ENCODE results near the gene EMILIN2. TPM values are rescaled to one million over a fixed set of nuclear protein-coding genes. Genes with fewer than 3 reads are reported as not detected.

EMILIN2 gene
- total and polyA plus RNA-seq, 2 donors (not counting 1 experiment from before 2014, with no cell fraction given): 2.5 to 48.2 TPM

GRCh38 chr18:2932247-2933181, 85.7 kb downstream of the EMILIN2 start:
- Histone ChIP-seq H3K4me3 (ENCODE audit: control extremely low read depth in 1 of 5, extremely low read depth in 1 of 5, insufficient read depth in 1 of 5, low read depth in 2 of 5, low read length in 4 of 5) (no peak overlapping the region), H3K36me3 (replicated peaks in 1 of 2; ENCODE audit: control extremely low read depth in 1 of 2, control insufficient read depth in 1 of 2, extremely low read depth in 1 of 2, insufficient read depth in 2 of 2, low read length in 1 of 2) (peaks cover 0 to 56% of the 10 kb centered on the region in 2 experiments), H3K4me2 (replicated peaks; ENCODE audit: low read depth, low read length, poor library complexity, severe bottlenecking) (no peak overlapping the region), H3K9ac (ENCODE audit: low read length) (no peak overlapping the region), H2AFZ (ENCODE audit: insufficient read depth, low read depth, low read length, poor library complexity, severe bottlenecking) (peak overlapping the region; percentile 34), H3K27me3 (replicated peaks in 1 of 4; ENCODE audit: control extremely low read depth in 1 of 4, control insufficient read depth in 3 of 4, insufficient read depth in 4 of 4, low read length in 3 of 4) (no peaks in the 10 kb centered on the region), H3K4me1 (ENCODE audit: control insufficient read depth in 2 of 2, insufficient read depth in 2 of 2, low read length in 2 of 2) (peaks cover 0 to 4% of the 10 kb centered on the region in 2 donors), H3K9me3 (ENCODE audit: control extremely low read depth in 1 of 3, control insufficient read depth in 2 of 3, insufficient read depth in 1 of 3, low read length in 2 of 3) (no peaks in the 10 kb centered on the region), H3K79me2 (ENCODE audit: control insufficient read depth, insufficient read depth, low read length) (peaks cover 10% of the 10 kb centered on the region), H3K27ac (ENCODE audit: low read length in 2 of 2) (no peak overlapping the region), H4K20me1 (ENCODE audit: control insufficient read depth, insufficient read depth, low read length, poor library complexity, severe bottlenecking) (no peaks in the 10 kb centered on the region)
- Mint-ChIP-seq H3K27me3 (no peaks in the 10 kb centered on the region), H3K27ac (peak overlapping the region; percentile 64), H3K4me3 (no peak overlapping the region), H3K9me3 (ENCODE audit: insufficient read depth) (no peaks in the 10 kb centered on the region), H3K4me1 (peaks cover 8% of the 10 kb centered on the region)
- DNase-seq (peak; percentile 78), ATAC-seq (ENCODE audit: low read depth) (peak; percentile 73)
- 43% methylated on average over 5 of the region's 10 CpGs for WGBS (ENCODE audit: insufficient coverage)
- ChIA-PET CTCF (interaction anchor here (0.7 to 14.1 kb wide), 36 partner anchors 8 to 734 kb away, joined by 3 to 255 read pairs (median 4); partner anchors contain the start of gene MYL12A), POLR2A (interaction anchor here (0.5 to 1.2 kb wide), 4 partner anchors 48 to 314 kb away, joined by 3 to 6 read pairs (median 3); no protein-coding TSS in a partner anchor)
- TF ChIP-seq EZH2 (IDR thresholded peaks at IDR 0.05; ENCODE audit: borderline replicate concordance, insufficient read depth, low read depth, low read length, poor library complexity, severe bottlenecking) (no peak), CTCF (IDR thresholded peaks at IDR 0.05) (peak; percentile 92)
- intact Hi-C loops (cut with micrococcal nuclease): loop anchor here (1.0 to 5.0 kb wide), 7 partner anchors 28 to 735 kb away; no protein-coding TSS in a partner anchor
